Daoy (cell line): ENCODE data around the gene SLC49A3. TPM values are rescaled to one million over a fixed set of nuclear protein-coding genes. Genes with fewer than 3 reads are reported as not detected.
"Not testable (repeated sequence)": the region's sequence is repeated elsewhere in the genome, so short reads cannot be mapped to it uniquely, and the experiment has no call there.

ENCODE experiments used
- DNase-seq: peaks from one replicate; pipeline ENCODE4 v3.0.0-alpha.2; 2015; ENCODE audit warnings: low read depth
- total RNA-seq: library from RNA; depleted of rRNA; stranded (reverse); fragments of >200 nt; shearing (Covaris generic); gene quantifications from 2 replicates; pipeline ENCODE4 v1.2.3, GENCODE V29; 2014; rRNA removed

The SLC49A3 gene
- not detected in 2 replicates for total RNA-seq

DNA sequence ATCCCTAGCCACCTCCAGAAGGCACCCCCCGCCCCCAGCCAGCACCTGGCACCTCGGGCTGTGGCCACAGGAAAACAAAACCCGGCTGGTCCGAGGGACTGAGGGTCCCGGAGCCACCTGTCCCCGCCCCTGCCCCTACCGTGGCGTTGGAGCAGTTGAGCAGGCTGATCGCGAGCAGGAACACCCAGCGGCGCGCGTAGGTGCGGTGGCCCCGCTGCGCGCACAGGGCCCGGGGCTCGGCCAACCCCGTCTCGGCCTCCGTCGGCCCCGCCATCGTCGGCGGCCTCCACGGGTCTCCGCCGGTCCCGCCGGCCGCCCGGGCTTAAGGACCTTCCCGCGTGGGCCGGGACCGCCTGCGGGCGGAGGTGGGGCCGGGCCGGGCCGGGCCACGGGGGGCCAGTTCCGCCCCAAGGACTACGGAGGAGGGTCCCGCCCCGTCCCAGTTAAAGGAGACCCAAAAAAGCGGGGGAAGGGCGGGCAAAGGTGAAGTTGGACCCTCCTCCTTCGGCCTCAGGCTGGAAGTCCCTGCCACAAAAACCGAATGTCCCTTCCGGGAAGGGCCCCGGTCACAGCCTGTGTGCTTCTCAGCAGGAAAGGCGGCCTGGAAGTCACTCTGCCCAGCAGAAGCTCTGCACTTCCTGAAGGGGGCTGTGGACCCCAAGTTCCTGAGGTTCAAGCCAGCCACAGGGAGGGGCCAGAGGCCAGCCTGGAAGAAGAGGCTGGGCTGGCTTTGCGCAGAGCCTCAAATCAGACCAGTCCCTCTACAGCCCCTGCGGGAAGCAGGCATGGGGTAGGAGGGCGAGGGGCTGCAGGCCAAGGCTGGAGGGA, at the start of gene SLC49A3:
Gene SLC49A3 (minus strand): TSS at position 298 of the 828 bp plus-strand sequence. CDS start 24 bp downstream, at position 274.
- no peak for DNase-seq

DNA sequence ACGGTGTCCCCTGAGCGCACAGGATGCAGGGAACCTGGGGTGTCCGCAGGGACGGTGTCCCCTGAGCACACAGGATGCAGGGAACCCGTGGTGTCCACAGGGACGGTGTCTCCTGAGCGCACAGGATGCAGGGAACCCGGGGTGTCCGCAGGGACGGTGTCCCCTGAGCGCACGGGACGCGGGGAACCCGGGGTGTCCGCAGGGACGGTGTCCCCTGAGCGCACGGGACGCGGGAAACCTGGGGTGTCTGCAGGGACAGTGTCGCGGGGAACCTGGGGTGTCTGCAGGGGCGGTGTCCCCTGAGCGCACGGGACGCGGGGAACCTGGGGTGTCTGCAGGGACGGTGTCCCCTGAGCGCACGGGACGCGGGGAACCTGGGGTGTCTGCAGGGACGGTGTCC, 47.6 kb upstream of the SLC49A3 start:
- not testable (repeated sequence) for DNase-seq

GRCh38 chr4:735583-735982, 46.6 kb upstream of the SLC49A3 start:
- no peak for DNase-seq

- no peak for DNase-seq
These were observed 46.0 kb upstream of the SLC49A3 start for GRCh38 chr4:734951-735350.

DNA sequence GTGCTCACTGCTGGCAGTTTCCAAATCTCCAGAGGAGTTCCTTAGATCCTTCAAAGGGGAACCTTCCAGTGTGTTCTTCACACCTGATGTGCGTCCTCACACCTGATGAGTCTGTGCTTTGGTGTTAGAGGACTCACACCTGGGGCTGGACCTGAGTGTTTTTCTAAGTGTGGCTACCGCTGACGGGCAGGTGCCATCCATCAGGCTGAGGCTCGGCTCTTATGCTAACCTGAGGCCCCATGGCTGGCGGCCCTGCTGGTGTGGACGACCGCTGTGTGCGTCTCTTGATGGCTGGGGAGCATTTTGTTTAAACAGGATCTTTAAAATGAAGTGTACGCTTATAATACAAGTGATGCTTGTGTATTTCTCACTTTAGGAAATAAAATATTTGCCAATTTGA, 45.1 kb upstream of the SLC49A3 start:
- DNase-seq = no peak

DNA sequence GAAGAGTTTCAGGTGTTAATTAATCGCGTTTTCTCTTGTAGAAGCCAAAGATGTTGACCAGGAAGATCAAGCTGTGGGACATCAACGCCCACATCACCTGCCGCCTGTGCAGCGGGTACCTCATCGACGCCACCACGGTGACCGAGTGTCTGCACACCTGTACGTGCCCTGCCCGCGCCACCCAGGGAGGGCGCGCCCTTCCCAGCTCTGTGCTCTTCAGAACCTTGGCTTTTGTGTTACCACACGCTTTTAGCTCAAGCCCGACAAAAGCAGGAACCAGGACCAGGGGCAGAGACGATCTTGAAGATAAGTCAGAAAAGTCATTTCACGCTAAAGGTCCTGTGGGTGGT, 44.7 kb upstream of the SLC49A3 start:
- no peak for DNase-seq

- no peak for DNase-seq
These were observed 44.1 kb upstream of the SLC49A3 start for GRCh38 chr4:732911-733630.

DNA sequence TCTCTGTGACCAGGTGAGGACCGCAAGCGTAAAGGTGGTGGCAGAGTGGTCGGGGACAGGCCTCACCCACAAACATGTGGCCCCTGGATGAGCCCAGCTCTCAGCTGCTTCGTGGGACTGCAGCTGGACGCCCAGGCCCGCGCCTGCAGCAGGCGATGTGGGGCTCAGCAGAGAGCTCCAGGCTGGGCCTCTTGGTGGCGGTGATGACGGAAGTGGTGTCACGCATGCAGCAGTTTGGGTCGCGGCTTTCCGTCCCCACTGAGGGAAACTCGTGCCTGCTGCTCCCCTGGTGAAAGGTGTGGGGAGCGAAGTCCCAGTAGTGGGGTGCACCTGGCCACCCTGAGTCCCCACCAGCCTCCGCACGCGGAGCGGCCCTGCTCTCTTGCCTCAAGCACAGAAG, 43.5 kb upstream of the SLC49A3 start:
- DNase-seq = no peak

DNA sequence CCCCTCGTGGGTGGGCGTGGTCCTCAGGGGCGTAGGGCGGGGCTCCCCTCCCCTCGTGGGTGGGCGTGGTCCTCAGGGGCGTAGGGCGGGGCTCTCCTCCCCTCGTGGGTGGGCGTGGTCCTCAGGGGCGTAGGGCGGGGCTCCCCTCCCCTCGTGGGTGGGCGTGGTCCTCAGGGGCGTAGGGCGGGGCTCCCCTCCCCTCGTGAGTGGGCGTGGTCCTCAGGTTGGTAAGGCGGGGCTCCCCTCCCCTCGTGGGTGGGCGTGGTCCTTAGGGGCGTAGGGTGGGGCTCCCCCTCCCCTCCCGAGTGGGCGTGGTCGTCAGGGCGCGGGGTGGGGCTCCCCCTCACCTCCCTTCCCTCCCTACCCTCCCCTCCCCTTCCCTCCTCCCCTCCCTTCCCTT, 43.0 kb upstream of the SLC49A3 start:
- DNase-seq = not testable (repeated sequence)

GRCh38 chr4:730946-731904, 42.3 kb upstream of the SLC49A3 start:
- DNase-seq = not testable (repeated sequence)

GRCh38 chr4:730511-730910, 41.6 kb upstream of the SLC49A3 start:
- no peak for DNase-seq

DNA sequence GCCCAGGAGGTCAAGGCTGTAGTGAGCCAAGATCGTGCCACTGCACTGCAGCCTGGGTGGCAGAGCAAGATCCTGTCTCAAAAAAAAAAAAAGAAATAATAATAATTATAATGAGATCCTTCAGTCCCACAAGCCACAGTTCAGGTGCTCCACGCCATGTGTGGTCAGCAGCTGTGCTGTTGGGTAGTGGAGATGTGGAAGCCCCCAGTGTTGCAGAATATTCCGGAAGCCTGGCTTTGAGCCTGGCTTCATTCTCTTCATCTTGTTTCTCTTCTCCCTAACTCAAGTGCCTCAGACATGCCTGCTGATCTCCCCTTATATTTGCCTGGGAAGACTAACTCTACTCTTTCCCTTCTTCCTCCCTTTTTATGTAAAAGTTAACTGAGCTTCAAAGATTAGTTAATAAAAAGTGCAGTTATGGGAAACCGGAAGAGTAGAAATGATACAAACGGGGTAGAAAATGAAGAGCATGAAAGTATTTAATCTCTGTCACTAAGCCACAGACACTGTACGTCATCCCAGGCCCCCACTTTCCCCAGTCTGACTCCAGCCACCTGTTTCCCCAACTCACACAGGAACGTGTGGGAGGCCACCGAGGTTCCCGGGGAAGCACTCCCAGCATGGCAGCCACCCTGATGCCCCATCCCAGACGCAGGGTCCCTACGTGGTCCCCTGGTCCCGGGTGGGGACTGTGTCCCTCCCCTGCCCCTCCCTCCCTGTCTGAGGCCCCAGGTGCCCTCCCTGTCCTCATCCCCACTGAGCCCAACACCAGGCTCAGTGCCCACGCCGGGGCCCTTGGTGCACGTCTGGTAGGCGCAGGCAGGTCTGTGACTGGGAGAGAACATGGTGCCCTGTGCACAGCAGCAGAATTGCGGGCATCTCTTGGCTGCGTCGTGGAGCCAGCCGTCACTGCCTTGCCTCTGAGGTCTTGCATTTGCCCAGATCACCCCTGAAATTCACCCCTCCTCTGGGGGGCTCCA, 40.7 kb upstream of the SLC49A3 start:
- no peak for DNase-seq

- DNase-seq = no peak
These were observed 38.6 kb upstream of the SLC49A3 start for GRCh38 chr4:727576-727975.

GRCh38 chr4:726838-727237, 37.9 kb upstream of the SLC49A3 start:
- DNase-seq = no peak

- no peak for DNase-seq
These were observed 37.4 kb upstream of the SLC49A3 start for GRCh38 chr4:726235-726787.

DNA sequence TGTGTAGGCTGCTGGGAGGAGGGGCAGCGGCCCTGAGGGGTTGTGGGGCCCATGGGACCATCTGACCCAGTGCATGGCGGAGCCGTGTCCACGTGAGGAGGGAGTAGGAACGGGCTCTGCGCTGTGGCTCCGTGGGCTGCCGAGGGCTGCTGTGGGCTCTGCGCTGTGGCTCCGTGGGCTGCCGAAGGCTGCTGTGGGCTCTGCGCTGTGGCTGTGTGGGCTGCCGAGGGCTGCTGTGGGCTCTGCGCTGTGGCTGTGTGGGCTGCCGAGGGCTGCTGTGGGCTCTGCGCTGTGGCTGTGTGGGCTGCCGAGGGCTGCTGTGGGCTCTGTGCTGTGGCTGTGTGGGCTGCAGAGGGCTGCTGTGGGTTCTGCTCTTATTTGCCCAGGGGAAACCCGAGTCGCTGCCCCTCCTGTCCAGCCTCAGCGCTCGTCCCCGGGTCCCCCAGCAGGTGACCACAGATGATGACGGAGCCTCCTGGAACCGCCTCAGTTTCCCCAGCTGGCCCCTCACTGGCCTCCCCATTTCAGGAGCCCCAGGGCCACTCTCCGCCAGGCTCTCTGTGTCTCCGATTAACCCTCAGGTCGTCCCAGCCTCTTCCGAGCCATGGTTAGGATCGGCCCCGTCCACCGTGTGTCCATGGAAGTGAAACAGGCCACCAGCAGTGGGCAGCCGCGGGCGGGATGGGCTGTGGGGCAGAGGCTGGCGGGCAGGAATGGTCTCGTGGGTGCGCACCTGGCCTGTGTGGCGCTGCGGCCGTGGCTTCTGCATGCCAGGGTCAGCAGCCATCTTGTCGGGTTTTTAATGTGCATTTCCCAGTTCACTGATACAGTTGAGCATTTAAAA, 36.7 kb upstream of the SLC49A3 start:
- DNase-seq = no peak

DNA sequence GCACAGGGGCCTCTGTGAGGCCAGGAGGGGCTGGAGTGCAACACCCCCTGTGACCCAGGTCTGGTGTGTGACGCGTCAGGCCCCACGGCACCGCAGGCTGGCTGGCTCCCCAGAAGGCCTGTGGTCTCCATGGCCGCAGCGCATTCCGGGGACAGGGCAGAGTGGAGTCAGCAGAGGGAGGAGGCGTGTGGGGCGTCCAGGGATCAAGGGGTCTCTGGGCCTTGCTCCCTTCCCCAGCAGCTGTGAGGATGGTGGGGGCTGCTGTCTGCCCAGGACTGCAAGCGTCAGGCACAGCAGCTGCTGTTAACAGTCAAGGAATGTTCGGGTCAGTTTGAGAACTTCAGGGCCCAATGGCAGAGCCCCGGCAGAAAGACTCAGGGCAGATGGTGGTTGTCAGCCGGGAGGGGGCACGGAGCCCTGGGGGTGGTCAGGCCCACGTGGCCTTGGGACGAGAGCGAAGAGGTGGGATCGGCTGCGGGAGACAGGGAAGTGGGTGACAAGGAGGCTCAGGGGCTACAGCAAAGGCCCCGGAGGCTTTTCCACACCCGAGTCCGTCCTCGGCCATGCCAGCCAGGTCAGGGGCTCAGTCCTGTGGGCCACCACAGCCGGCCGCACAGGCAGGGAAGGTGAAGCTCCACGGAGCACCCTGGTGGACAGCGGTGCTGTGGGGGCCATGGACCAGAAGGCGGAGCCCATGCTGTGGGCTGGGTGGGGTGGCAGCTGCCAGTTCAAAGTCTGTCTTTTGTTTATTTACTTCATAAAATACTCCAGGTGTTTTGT, 35.0 kb upstream of the SLC49A3 start:
- DNase-seq = no peak

- no peak for DNase-seq
These were observed 34.0 kb upstream of the SLC49A3 start for GRCh38 chr4:722851-723360.
